A673 (cell line): ENCODE measurements around the gene IBTK. TPM values are rescaled to one million over a fixed set of nuclear protein-coding genes. Genes with fewer than 3 reads are reported as not detected.
A peak's percentile ranks its signal among the peaks of the same experiment; 100 is the strongest.

Source experiments
- BruUV-seq: library from RNA; stranded (reverse); fragments of 400-500 nt; replicated peaks from 2 replicates; lab custom pipeline; 2021; lab: Mats Ljungman, UMichigan
- CTCF ChIA-PET: fragments of 300-600 bp; sonication (Branson Sonifier 250); formaldehyde crosslinking; loops from one replicate; lab custom pipeline; 2022; ENCODE audit warnings: antibody characterized with exemption; lab: Charles Lee
- POLR2A ChIA-PET: fragments of 300-600 bp; sonication (Branson Sonifier 250); formaldehyde crosslinking; loops from one replicate; lab custom pipeline; 2022; ENCODE audit warnings: antibody characterized with exemption; ENCODE audit not compliant: low non-redundant PET; lab: Charles Lee
- DNase-seq: peaks from one replicate; pipeline ENCODE4 v3.0.0-alpha.2; 2015; ENCODE audit warnings: low spot score
- H3K27ac ChIP-seq: fragments of 200-600 bp; sonication (generic); 2 replicates; pipeline ENCODE4 v1.5.1; 2016; ENCODE audit warnings: mixed run types, low read depth, mild to moderate bottlenecking, mixed read lengths, antibody characterized with exemption, low read length; ENCODE audit not compliant: poor library complexity, severe bottlenecking
- H3K27me3 ChIP-seq: fragments of 200-600 bp; sonication (generic); replicated peaks from 2 replicates; pipeline ENCODE4 v1.6.1; 2017; ENCODE audit warnings: mixed run types, low read depth, mild to moderate bottlenecking, mixed read lengths, antibody characterized with exemption, low read length; ENCODE audit not compliant: insufficient read depth, poor library complexity
- H3K36me3 ChIP-seq: fragments of 200-600 bp; sonication (generic); 2 replicates; pipeline ENCODE4 v1.6.1; 2016; ENCODE audit warnings: mixed run types, mild to moderate bottlenecking, mixed read lengths, antibody characterized with exemption, low read length; ENCODE audit not compliant: insufficient read depth, poor library complexity, severe bottlenecking
- H3K4me1 ChIP-seq: fragments of 200-600 bp; sonication (generic); 2 replicates; pipeline ENCODE4 v1.6.1; 2017; ENCODE audit warnings: mixed run types, mild to moderate bottlenecking, mixed read lengths, antibody characterized with exemption, low read length; ENCODE audit not compliant: insufficient read depth, poor library complexity, severe bottlenecking
- H3K4me3 ChIP-seq: fragments of 200-600 bp; sonication (generic); 2 replicates; pipeline ENCODE4 v1.5.1; 2016; ENCODE audit warnings: low read depth, mixed run types, mild to moderate bottlenecking, mixed read lengths, low read length; ENCODE audit not compliant: poor library complexity, severe bottlenecking
- H3K9me3 ChIP-seq: fragments of 200-600 bp; sonication (generic); 2 replicates; pipeline ENCODE4 v1.6.1; 2016; ENCODE audit warnings: mixed run types, low read depth, mild to moderate bottlenecking, mixed read lengths, antibody characterized with exemption, low read length; ENCODE audit not compliant: poor library complexity, severe bottlenecking
- EZH2 ChIP-seq: fragments of 200-600 bp; sonication (generic); IDR thresholded peaks from 2 replicates; pipeline ENCODE4 v1.6.1; 2017; ENCODE audit warnings: borderline replicate concordance, low read depth, mild to moderate bottlenecking, mixed read lengths, antibody characterized with exemption, low read length; ENCODE audit not compliant: poor library complexity, severe bottlenecking
- intact Hi-C: fragments of 100-400 bp; cut with micrococcal nuclease; formaldehyde crosslinking; loops from one replicate; pipeline ENCODE4 v1.10.0; 2022; ENCODE audit not compliant: unreplicated experiment
- total RNA-seq: library from RNA; stranded (reverse); gene quantifications from 2 replicates; pipeline ENCODE4 v1.2.3, GENCODE V29; 2021
- TF ChIP-seq, protein P1 (sequence below): fragments of 300-800, 200-600 bp; sonication (generic); conservative IDR thresholded peaks from 2 replicates; pipeline ENCODE4 v1.5.1; 2017; ENCODE audit warnings: low read depth, mild to moderate bottlenecking, antibody characterized with exemption, low read length, moderate library complexity, mixed read lengths

The IBTK gene
- total RNA-seq, 1 experiment from 2014 or later: 41.3 TPM

DNA sequence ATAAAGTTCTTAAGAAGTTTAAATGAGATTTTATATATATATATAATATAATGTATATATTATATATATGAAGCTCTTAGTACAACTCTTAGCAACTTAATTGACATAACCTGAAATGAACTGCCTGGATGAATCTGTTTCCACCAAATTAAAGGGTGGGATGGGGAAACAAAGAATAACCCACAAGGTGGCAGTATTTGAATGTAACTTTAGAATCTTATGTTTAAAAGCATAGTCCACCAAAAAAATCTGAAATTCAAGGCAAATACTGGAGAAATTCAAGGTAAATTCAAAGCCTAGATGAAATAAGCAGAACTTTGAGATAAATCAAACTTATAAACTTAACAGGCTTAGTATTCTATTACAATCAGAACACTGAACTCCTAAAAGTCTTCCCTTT is 4.4 kb upstream of the IBTK start:
- ChIA-PET POLR2A (no interaction called here), CTCF (interaction anchor here (0.6 kb wide), 1 partner anchor 111 kb away, joined by 4 read pairs; no protein-coding TSS in a partner anchor)
- no peaks in the 10 kb centered on the region for H3K36me3 ChIP-seq
- no peaks in the 10 kb centered on the region for H3K27me3 ChIP-seq
- TF ChIP-seq EZH2: no peak
- TF ChIP-seq, protein P1, sequence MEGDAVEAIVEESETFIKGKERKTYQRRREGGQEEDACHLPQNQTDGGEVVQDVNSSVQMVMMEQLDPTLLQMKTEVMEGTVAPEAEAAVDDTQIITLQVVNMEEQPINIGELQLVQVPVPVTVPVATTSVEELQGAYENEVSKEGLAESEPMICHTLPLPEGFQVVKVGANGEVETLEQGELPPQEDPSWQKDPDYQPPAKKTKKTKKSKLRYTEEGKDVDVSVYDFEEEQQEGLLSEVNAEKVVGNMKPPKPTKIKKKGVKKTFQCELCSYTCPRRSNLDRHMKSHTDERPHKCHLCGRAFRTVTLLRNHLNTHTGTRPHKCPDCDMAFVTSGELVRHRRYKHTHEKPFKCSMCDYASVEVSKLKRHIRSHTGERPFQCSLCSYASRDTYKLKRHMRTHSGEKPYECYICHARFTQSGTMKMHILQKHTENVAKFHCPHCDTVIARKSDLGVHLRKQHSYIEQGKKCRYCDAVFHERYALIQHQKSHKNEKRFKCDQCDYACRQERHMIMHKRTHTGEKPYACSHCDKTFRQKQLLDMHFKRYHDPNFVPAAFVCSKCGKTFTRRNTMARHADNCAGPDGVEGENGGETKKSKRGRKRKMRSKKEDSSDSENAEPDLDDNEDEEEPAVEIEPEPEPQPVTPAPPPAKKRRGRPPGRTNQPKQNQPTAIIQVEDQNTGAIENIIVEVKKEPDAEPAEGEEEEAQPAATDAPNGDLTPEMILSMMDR: peak; percentile 60
- no peak overlapping the region for H3K27ac ChIP-seq
- no peaks in the 10 kb centered on the region for H3K9me3 ChIP-seq
- peaks cover 19% of the 10 kb centered on the region for H3K4me1 ChIP-seq
- DNase-seq: peak; percentile 79
- intact Hi-C loops: loop anchor here (2.0 to 10.0 kb wide), 3 partner anchors 805 to 1263 kb away; partner anchors contain the start of gene PRSS35
- no TSS peak for BruUV-seq
- no peak overlapping the region for H3K4me3 ChIP-seq

- POLR2A ChIA-PET: interaction anchor here (0.6 kb wide), 1 partner anchor 884 kb away, joined by 4 read pairs; no protein-coding TSS in a partner anchor
- H3K4me3 ChIP-seq: no peak overlapping the region
- H3K4me1 ChIP-seq: peaks cover 29% of the 10 kb centered on the region
- H3K36me3 ChIP-seq: peaks cover 5% of the 10 kb centered on the region
- no peak for DNase-seq
- intact Hi-C loops: loop anchor here (10.0 kb wide), 2 partner anchors 965 to 1265 kb away; partner anchors contain the start of gene PRSS35
- H3K27me3 ChIP-seq: no peaks in the 10 kb centered on the region
- BruUV-seq: no TSS peak
- CTCF ChIA-PET: no interaction called here
- no peak for TF ChIP-seq EZH2
- TF ChIP-seq, protein P1: no peak
- no peak overlapping the region for H3K27ac ChIP-seq
- H3K9me3 ChIP-seq: no peaks in the 10 kb centered on the region
These were observed 2.1 kb upstream of the IBTK start for GRCh38 chr6:82249381-82250253.

- Histone ChIP-seq H3K27me3 (no peaks in the 10 kb centered on the region), H3K27ac (peak overlapping the region; percentile 92), H3K36me3 (peaks cover 8% of the 10 kb centered on the region), H3K4me1 (peaks cover 37% of the 10 kb centered on the region), H3K9me3 (no peaks in the 10 kb centered on the region), H3K4me3 (peak overlapping the region; percentile 90)
- DNase-seq: no peak
- TF ChIP-seq, protein P1: no peak
- TF ChIP-seq EZH2: no peak
- ChIA-PET CTCF (interaction anchor here (0.8 to 1.3 kb wide), 2 partner anchors 22 to 817 kb away, joined by 3 to 4 read pairs; no protein-coding TSS in a partner anchor), POLR2A (no interaction called here)
- BruUV-seq: no TSS peak
- intact Hi-C loops: no loop called here
These were observed 760 bp upstream of the IBTK start for GRCh38 chr6:82248273-82248735.
